ENCODE results near the gene KCNT2.

The KCNT2 gene

GRCh38 chr1:196467230-196467925 is 140.9 kb downstream of the KCNT2 start:
- no peak overlapping the region for H3K4me2 ChIP-seq (ENCODE audit: low read depth, low read length)
- no peaks in the 10 kb centered on the region for H3K9me2 ChIP-seq (replicated peaks; ENCODE audit: insufficient read depth, low read length)
- no peaks in the 10 kb centered on the region for H4K20me1 ChIP-seq (ENCODE audit: insufficient read depth, low read length)
- no peak for DNase-seq
- H3K4me1 ChIP-seq (ENCODE audit: low read length) = no peaks in the 10 kb centered on the region
- H3F3A ChIP-seq (ENCODE audit: insufficient read depth, low read length) = no peaks in the 10 kb centered on the region
- no peak overlapping the region for H3K9ac ChIP-seq (ENCODE audit: low read length)
- H3K27me3 ChIP-seq (replicated peaks; ENCODE audit: insufficient read depth, low read length) = no peaks in the 10 kb centered on the region
- no peaks in the 10 kb centered on the region for H3K36me3 ChIP-seq (replicated peaks; ENCODE audit: insufficient read depth, low read length)
- H3K27ac ChIP-seq (ENCODE audit: low read length) = no peak overlapping the region
- no peak overlapping the region for H3K4me3 ChIP-seq (ENCODE audit: low read length)
- no peaks in the 10 kb centered on the region for H3K79me2 ChIP-seq (ENCODE audit: low read length)
- H3K9me3 ChIP-seq (replicated peaks; ENCODE audit: insufficient read depth, low read length) = no peaks in the 10 kb centered on the region
- TF ChIP-seq EZH2 (optimal IDR thresholded peaks at IDR 0.05; ENCODE audit: low read depth, low read length) = no peak
- no peak for TF ChIP-seq EZH2phosphoT487 (IDR thresholded peaks at IDR 0.05; ENCODE audit: low read length)
- H2AFZ ChIP-seq (ENCODE audit: low read length) = no peak overlapping the region

DNA sequence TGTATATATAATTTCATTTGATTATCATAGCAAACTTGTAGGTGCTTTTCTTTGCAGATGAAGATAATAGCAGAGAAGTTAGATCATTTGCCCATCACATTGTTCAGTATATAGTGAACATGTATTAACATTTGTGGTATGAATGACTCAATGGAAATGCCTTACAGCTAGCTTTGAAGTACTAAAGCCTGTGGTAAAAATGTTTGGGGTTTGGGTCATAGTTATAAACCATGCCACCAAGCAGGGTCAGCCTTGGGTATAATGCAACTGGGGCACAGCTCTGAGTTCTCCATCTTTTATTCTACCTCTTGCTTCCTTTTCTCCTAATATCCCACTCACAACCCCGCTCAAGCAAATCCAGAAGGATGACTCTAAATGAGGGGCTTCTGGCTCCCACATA is 141.6 kb downstream of the KCNT2 start:
- no peak for DNase-seq

DNA sequence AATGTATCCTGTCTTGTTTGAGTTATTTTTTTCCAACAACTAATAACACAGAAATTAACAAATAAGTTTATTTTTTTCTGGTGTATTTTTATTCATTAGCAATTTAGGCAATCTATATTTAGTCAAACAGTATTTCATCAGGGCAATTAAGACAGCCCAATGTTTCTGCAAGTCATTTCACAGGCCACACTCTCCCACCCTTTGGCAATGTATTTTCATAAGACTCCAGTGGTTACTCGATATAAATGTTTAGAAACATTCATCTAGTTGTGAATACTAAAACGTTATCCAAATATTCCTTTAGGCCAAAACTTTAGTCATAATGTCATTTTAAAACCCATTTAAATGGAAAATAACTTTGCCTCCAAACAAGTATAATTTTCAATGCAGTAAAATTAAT is 142.1 kb downstream of the KCNT2 start:
- Histone ChIP-seq H3K27me3 (replicated peaks; ENCODE audit: insufficient read depth, low read length) (no peaks in the 10 kb centered on the region), H3K79me2 (ENCODE audit: low read length) (no peaks in the 10 kb centered on the region), H3K4me1 (ENCODE audit: low read length) (no peaks in the 10 kb centered on the region), H3K9me3 (replicated peaks; ENCODE audit: insufficient read depth, low read length) (no peaks in the 10 kb centered on the region), H3K4me3 (ENCODE audit: low read length) (no peak overlapping the region), H3K36me3 (replicated peaks; ENCODE audit: insufficient read depth, low read length) (no peaks in the 10 kb centered on the region), H3F3A (ENCODE audit: insufficient read depth, low read length) (no peaks in the 10 kb centered on the region), H3K9ac (ENCODE audit: low read length) (no peak overlapping the region), H3K4me2 (ENCODE audit: low read depth, low read length) (no peak overlapping the region), H3K9me2 (replicated peaks; ENCODE audit: insufficient read depth, low read length) (no peaks in the 10 kb centered on the region), H4K20me1 (ENCODE audit: insufficient read depth, low read length) (no peaks in the 10 kb centered on the region), H3K27ac (ENCODE audit: low read length) (no peak overlapping the region), H2AFZ (ENCODE audit: low read length) (no peak overlapping the region)
- TF ChIP-seq CTCF (IDR thresholded peaks at IDR 0.05; ENCODE audit: low read length) (no peak), EZH2phosphoT487 (IDR thresholded peaks at IDR 0.05; ENCODE audit: low read length) (no peak), EZH2 (optimal IDR thresholded peaks at IDR 0.05; ENCODE audit: low read depth, low read length) (no peak)
- no peak for DNase-seq

More for the DNA sequence above, 141.6 kb downstream of the KCNT2 start:
- H3K4me3 ChIP-seq (ENCODE audit: low read length) = no peak overlapping the region
- H2AFZ ChIP-seq (ENCODE audit: low read length) = no peak overlapping the region
- H3K27ac ChIP-seq (ENCODE audit: low read length) = no peak overlapping the region
- H3K9me2 ChIP-seq (replicated peaks; ENCODE audit: insufficient read depth, low read length) = no peaks in the 10 kb centered on the region
- H3K36me3 ChIP-seq (replicated peaks; ENCODE audit: insufficient read depth, low read length) = no peaks in the 10 kb centered on the region
- no peak overlapping the region for H3K9ac ChIP-seq (ENCODE audit: low read length)
- no peak overlapping the region for H3K4me2 ChIP-seq (ENCODE audit: low read depth, low read length)
- no peaks in the 10 kb centered on the region for H3K9me3 ChIP-seq (replicated peaks; ENCODE audit: insufficient read depth, low read length)
- no peaks in the 10 kb centered on the region for H3K27me3 ChIP-seq (replicated peaks; ENCODE audit: insufficient read depth, low read length)
- no peaks in the 10 kb centered on the region for H3K79me2 ChIP-seq (ENCODE audit: low read length)
- TF ChIP-seq EZH2phosphoT487 (IDR thresholded peaks at IDR 0.05; ENCODE audit: low read length) = no peak
- no peak for TF ChIP-seq EZH2 (optimal IDR thresholded peaks at IDR 0.05; ENCODE audit: low read depth, low read length)
- TF ChIP-seq CTCF (IDR thresholded peaks at IDR 0.05; ENCODE audit: low read length) = no peak
- no peaks in the 10 kb centered on the region for H3F3A ChIP-seq (ENCODE audit: insufficient read depth, low read length)
- H4K20me1 ChIP-seq (ENCODE audit: insufficient read depth, low read length) = no peaks in the 10 kb centered on the region
- H3K4me1 ChIP-seq (ENCODE audit: low read length) = no peaks in the 10 kb centered on the region

DNA sequence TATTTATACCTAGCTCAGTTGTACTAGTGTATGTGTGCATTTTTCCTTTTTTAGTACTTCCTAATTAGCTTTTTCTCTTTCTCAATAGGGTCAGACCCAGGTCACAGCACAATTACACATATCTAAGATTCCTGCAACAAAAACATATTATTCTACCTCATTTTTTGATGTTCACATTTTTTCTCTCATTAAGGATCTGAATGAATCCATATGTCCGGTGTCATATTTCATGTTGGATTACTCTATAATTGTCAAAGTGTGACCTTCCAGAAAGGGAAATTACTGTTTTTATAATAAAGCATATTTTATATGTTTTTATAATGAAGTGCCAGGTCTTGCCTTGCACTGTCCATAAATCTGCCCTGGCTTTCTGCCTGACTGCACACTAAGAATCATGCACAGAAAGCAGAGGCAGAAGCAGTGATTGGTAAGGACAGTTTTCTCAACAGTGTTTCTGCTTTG is 143.7 kb downstream of the KCNT2 start:
- Histone ChIP-seq H3K27ac (ENCODE audit: low read length) (no peak overlapping the region), H3F3A (ENCODE audit: insufficient read depth, low read length) (no peaks in the 10 kb centered on the region), H3K36me3 (replicated peaks; ENCODE audit: insufficient read depth, low read length) (no peaks in the 10 kb centered on the region), H4K20me1 (ENCODE audit: insufficient read depth, low read length) (no peaks in the 10 kb centered on the region), H3K79me2 (ENCODE audit: low read length) (no peaks in the 10 kb centered on the region), H3K9me3 (replicated peaks; ENCODE audit: insufficient read depth, low read length) (no peaks in the 10 kb centered on the region), H3K27me3 (replicated peaks; ENCODE audit: insufficient read depth, low read length) (no peaks in the 10 kb centered on the region), H3K4me2 (ENCODE audit: low read depth, low read length) (no peak overlapping the region), H3K9me2 (replicated peaks; ENCODE audit: insufficient read depth, low read length) (no peaks in the 10 kb centered on the region), H2AFZ (ENCODE audit: low read length) (no peak overlapping the region), H3K4me3 (ENCODE audit: low read length) (no peak overlapping the region), H3K4me1 (ENCODE audit: low read length) (no peaks in the 10 kb centered on the region), H3K9ac (ENCODE audit: low read length) (no peak overlapping the region)
- TF ChIP-seq EZH2 (optimal IDR thresholded peaks at IDR 0.05; ENCODE audit: low read depth, low read length) = no peak
- TF ChIP-seq EZH2phosphoT487 (IDR thresholded peaks at IDR 0.05; ENCODE audit: low read length) = no peak
- no peak for TF ChIP-seq CTCF (IDR thresholded peaks at IDR 0.05; ENCODE audit: low read length)
- DNase-seq = no peak
